GM18909 (cell line): ENCODE measurements around the gene ZKSCAN8.

ENCODE experiments used
- ATAC-seq: cut with Tn5 transposase; IDR thresholded peaks from one replicate; pipeline ENCODE4 v1.9.1; 2021; ENCODE audit warnings: mild to moderate bottlenecking; ENCODE audit not compliant: unreplicated experiment, poor library complexity

Gene ZKSCAN8

GRCh38 chr6:28137505-28137981 is 4.1 kb upstream of the ZKSCAN8 start:
- no peak for ATAC-seq

DNA sequence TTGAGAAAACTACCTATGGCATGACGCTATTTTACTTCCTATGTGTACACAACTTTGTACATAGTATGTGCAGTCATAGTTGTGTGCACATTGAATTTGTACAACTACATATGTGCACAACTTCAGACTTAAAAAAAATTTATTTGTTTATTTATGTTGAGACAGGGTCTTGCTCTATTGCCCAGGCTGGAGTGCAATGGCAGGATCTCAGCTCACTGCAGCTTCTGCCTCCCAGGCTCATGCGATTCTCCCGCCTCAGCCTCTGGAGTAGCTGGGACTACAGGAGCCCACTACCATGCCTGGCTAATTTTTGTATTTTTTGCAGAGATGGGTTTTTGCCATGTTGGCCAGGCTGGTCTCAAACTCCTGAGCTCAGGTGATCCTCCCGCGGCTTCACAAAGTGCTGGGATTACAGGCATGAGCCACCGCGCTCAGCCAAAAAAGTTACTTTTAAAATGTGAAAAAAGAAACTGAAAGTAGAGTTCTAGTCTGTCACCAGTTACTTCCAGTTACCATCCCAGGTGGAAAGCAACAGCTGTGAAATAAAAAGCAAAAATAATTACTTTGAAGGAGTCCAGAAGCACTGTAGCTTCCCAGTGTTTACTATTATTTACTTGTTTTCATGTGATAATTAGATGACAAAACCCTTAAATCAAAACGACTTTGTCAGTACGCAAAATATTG is 1.7 kb upstream of the ZKSCAN8 start:
- ATAC-seq, result no peak

DNA sequence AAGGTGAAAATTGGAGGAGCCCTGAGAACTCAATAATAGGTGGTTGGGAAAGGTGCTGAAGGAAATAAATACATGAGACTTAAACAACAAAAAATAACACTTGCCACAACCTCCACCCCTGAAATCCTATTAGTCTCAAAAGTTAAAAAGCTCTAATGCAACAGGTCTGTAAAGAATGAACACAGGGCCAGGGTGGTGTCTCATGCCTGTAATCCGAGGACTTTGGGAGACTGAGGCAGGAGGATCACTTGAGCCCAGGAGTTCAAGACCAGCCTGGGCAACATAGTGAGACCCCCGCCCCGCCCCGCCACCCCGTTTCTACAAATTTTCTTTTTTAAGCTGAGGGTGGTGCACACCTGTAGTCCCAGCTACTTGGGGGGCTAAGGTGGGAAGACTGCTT is 1.1 kb upstream of the ZKSCAN8 start:
- ATAC-seq, result no peak

DNA sequence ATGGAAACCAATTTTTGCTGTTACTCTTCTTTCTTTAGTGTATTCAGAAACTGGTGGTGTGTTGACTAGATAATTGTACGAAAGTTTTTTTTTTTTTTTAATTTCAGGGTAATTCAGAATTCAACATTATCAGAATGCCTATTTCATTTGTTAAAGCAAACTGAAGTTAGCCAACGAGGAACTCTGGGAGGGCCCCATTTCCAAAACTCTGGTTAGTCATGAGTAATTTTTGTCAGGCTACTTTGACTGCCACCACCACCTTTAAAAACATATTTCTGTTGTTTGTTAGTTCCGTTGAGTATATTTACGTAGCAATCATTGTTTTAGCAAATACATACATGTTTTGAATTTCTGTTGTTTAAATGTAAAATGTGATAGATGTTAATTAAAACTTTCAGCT is 763 bp downstream of the ZKSCAN8 start:
- no peak for ATAC-seq

- no peak for ATAC-seq
Measured at GRCh38 chr6:28145231-28145630, 3.5 kb downstream of the ZKSCAN8 start.

- ATAC-seq, result no peak
Measured at GRCh38 chr6:28152531-28152930, 10.8 kb downstream of the ZKSCAN8 start.

DNA sequence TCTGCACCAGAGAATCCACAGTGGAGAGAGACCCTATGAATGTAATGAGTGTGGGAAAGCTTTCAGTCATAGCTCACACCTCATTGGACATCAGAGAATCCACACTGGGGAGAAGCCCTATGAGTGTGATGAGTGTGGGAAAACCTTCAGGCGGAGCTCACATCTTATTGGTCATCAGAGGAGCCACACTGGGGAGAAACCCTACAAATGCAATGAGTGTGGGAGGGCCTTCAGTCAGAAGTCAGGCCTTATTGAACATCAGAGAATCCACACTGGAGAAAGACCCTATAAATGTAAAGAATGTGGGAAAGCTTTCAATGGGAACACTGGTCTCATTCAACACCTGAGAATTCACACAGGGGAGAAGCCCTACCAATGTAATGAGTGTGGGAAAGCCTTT is 11.9 kb downstream of the ZKSCAN8 start:
- ATAC-seq, result no peak

- ATAC-seq, result no peak
Measured at GRCh38 chr6:28154357-28154756, 12.7 kb downstream of the ZKSCAN8 start.

- ATAC-seq, result no peak
Measured at GRCh38 chr6:28158318-28158717, 16.6 kb downstream of the ZKSCAN8 start.

GRCh38 chr6:28159029-28159607 is 17.4 kb downstream of the ZKSCAN8 start:
- no peak for ATAC-seq

GRCh38 chr6:28160233-28160632 is 18.6 kb downstream of the ZKSCAN8 start:
- ATAC-seq, result no peak

DNA sequence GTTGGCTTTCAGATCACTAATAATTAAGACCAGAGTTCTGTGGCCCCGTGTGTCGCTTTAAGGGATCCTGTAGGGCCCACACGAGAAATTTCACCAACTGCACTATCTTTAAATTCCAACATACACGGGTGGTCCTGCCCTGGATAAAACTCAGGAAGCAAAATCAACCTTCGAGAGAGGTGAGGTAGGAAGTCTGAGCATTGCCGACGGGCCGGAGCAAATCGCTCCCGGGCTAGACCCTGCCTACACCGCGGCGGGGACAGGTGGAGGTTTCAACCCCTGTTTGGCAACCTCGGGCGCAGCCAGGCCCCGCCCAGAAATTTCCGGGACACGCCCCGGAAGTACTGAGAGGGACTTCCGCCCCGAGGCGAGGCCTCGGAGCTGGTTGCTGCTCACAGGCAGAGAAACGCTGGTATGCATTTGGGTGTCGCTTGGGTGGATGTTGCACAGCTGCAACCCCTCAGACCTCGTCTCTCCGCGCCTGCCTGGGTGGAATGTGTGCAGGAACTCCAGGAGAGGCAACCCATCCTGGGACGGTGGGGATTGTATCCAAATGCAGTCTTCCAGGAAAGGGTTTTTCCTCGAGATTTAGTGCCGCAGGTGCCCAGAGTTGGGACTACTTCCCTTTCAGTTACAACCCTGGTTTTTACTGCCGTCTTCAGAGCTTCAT is 19.9 kb downstream of the ZKSCAN8 start:
- ATAC-seq, result peak; percentile 98

DNA sequence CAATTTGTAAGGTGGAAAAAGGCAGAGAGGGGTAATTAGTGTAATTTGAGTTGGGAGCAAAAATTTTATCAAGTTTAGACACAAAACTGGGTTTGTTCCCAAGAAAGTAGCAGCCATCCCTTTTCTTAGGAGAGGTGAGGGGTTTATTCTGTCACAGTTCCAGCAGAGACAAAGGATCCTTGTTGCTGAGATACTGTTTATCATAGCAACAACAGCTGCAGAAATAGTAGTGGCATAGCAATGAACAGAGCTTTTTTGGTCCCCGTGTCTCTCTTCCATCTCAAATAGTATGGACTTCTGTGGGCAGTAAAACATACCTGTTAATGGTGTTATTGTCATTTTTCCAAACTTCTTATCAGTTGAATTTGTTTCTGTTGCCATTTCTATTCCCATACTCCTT is 23.9 kb downstream of the ZKSCAN8 start:
- no peak for ATAC-seq

GRCh38 chr6:28167068-28167467 is 25.4 kb downstream of the ZKSCAN8 start:
- ATAC-seq, result no peak

- ATAC-seq, result no peak
Measured at GRCh38 chr6:28167926-28168325, 26.2 kb downstream of the ZKSCAN8 start.

GRCh38 chr6:28171271-28171670 is 29.6 kb downstream of the ZKSCAN8 start:
- no peak for ATAC-seq

- ATAC-seq, result no peak
Measured at GRCh38 chr6:28172006-28172405, 30.3 kb downstream of the ZKSCAN8 start.

DNA sequence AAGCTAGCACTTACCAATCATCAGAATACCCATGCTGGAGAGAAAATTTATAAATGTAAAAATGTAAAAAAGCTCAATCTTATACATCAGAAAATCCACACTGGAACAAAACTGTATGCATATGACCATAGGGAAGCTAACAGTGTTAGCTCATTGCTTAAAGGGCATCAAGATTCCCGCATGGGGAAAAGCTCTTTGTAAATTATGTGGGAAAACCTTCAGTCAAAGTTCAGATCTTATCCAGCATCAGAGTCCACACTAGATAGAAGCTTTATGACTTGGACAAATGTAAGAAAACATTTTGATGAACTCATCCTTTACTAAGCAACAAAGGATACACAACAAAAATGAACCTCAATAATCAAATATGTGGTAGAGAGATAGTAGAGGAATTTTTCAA is 34.7 kb downstream of the ZKSCAN8 start:
- no peak for ATAC-seq

DNA sequence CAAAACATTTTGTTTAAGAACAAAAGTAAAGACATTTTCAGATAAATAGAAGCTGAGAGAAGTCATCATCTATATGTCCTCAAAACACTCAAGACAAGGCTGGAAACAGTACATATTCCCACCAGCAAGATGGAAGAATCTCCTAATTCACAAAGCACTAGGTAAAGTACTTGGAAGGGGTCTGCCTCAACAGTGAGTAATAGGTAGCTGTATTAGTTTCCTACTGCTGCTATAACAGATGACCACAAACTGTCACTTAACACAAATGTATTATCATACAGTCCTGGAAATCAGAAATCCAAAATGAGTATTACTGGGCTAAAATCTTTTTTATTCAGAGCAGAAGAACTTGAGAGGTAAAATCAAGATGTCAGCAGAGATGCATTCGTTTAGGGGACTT is 40.6 kb downstream of the ZKSCAN8 start:
- no peak for ATAC-seq

GRCh38 chr6:28188111-28188979 is 46.7 kb downstream of the ZKSCAN8 start:
- no peak for ATAC-seq

DNA sequence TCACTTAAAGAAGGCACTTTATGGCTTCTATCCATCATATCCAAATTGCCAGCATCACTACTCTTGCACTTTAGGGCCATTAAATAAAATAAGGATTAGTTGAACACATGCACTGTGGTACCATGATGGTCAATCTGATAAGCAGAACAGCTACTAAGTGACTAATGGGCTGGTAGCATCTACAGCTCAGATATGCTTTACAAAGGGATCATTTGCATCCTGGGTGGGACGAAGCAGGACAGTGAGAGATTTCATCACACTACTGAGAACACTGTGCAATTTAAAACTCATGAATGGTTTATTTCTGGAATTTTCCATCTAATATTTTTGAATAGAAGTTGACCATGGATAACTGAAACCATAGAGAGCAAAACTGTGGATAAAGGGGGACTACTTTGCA is 58.3 kb downstream of the ZKSCAN8 start:
- no peak for ATAC-seq
